ENCODE results near the gene GFOD1. TPM values are rescaled to one million over a fixed set of nuclear protein-coding genes. Genes with fewer than 3 reads are reported as not detected.

The GFOD1 gene
- total and polyA plus RNA-seq, 2 donors (not counting 1 experiment from before 2014, with no cell fraction given): 10.5 to 25.3 TPM

- no peak for DNase-seq (ENCODE audit: low read depth in 2 of 2)
- no peaks in the 10 kb centered on the region for H3K27me3 ChIP-seq (ENCODE audit: control insufficient read depth, insufficient read depth, low read length)
- no peak overlapping the region for H3K9ac ChIP-seq (ENCODE audit: insufficient read depth, low read length)
- H4K20me1 ChIP-seq (ENCODE audit: control insufficient read depth, extremely low read depth, insufficient read depth, low read length): no peaks in the 10 kb centered on the region
- H3K4me2 ChIP-seq (ENCODE audit: extremely low read depth, insufficient read depth, low read length): no peak overlapping the region
- H3K4me1 ChIP-seq (ENCODE audit: control insufficient read depth, extremely low read depth, insufficient read depth, low read length): peaks cover 5% of the 10 kb centered on the region
- peaks cover 3% of the 10 kb centered on the region for H3K79me2 ChIP-seq (ENCODE audit: control insufficient read depth, insufficient read depth, low read length)
- TF ChIP-seq CTCF (conservative IDR thresholded peaks at IDR 0.05 in 1 of 2, IDR thresholded peaks at IDR 0.05 in 1 of 2; ENCODE audit: low read depth in 1 of 2, low read length in 2 of 2) (no peak), EZH2 (IDR thresholded peaks at IDR 0.05; ENCODE audit: low read length, missing control alignments) (no peak)
- no peak overlapping the region for H3K27ac ChIP-seq (ENCODE audit: insufficient read depth, low read length)
- no peak overlapping the region for H2AFZ ChIP-seq (ENCODE audit: low read length)
- H3K4me3 ChIP-seq (replicated peaks in 1 of 4; ENCODE audit: control extremely low read depth in 1 of 4, insufficient read depth in 1 of 4, low read depth in 3 of 4, low read length in 4 of 4): no peak overlapping the region
- no peaks in the 10 kb centered on the region for H3K36me3 ChIP-seq (ENCODE audit: control insufficient read depth, insufficient read depth, low read length)
- H3K9me3 ChIP-seq (ENCODE audit: control insufficient read depth, insufficient read depth, low read depth, low read length): no peaks in the 10 kb centered on the region
These were observed 56.2 kb downstream of the GFOD1 start for GRCh38 chr6:13431059-13431656.

- peaks cover 9% of the 10 kb centered on the region for H3K4me1 ChIP-seq (ENCODE audit: control insufficient read depth, extremely low read depth, insufficient read depth, low read length)
- H2AFZ ChIP-seq (ENCODE audit: low read length): no peak overlapping the region
- no peak overlapping the region for H3K27ac ChIP-seq (ENCODE audit: insufficient read depth, low read length)
- H3K79me2 ChIP-seq (ENCODE audit: control insufficient read depth, insufficient read depth, low read length): peaks cover 3% of the 10 kb centered on the region
- TF ChIP-seq CTCF (conservative IDR thresholded peaks at IDR 0.05 in 1 of 2, IDR thresholded peaks at IDR 0.05 in 1 of 2; ENCODE audit: low read depth in 1 of 2, low read length in 2 of 2) (no peak), EZH2 (IDR thresholded peaks at IDR 0.05; ENCODE audit: low read length, missing control alignments) (no peak)
- H3K27me3 ChIP-seq (ENCODE audit: control insufficient read depth, insufficient read depth, low read length): no peaks in the 10 kb centered on the region
- H4K20me1 ChIP-seq (ENCODE audit: control insufficient read depth, extremely low read depth, insufficient read depth, low read length): no peaks in the 10 kb centered on the region
- DNase-seq (ENCODE audit: low read depth in 2 of 2): no peak
- no peaks in the 10 kb centered on the region for H3K36me3 ChIP-seq (ENCODE audit: control insufficient read depth, insufficient read depth, low read length)
- no peak overlapping the region for H3K4me3 ChIP-seq (replicated peaks in 1 of 4; ENCODE audit: control extremely low read depth in 1 of 4, insufficient read depth in 1 of 4, low read depth in 3 of 4, low read length in 4 of 4)
- H3K9ac ChIP-seq (ENCODE audit: insufficient read depth, low read length): no peak overlapping the region
- H3K4me2 ChIP-seq (ENCODE audit: extremely low read depth, insufficient read depth, low read length): no peak overlapping the region
- H3K9me3 ChIP-seq (ENCODE audit: control insufficient read depth, insufficient read depth, low read depth, low read length): no peaks in the 10 kb centered on the region
These were observed 58.0 kb downstream of the GFOD1 start for GRCh38 chr6:13429406-13429753.

- Histone ChIP-seq H3K36me3 (ENCODE audit: control insufficient read depth, insufficient read depth, low read length) (no peaks in the 10 kb centered on the region), H3K4me3 (replicated peaks in 1 of 4; ENCODE audit: control extremely low read depth in 1 of 4, insufficient read depth in 1 of 4, low read depth in 3 of 4, low read length in 4 of 4) (no peak overlapping the region), H3K79me2 (ENCODE audit: control insufficient read depth, insufficient read depth, low read length) (peaks cover 3% of the 10 kb centered on the region), H3K4me1 (ENCODE audit: control insufficient read depth, extremely low read depth, insufficient read depth, low read length) (peaks cover 9% of the 10 kb centered on the region), H3K4me2 (ENCODE audit: extremely low read depth, insufficient read depth, low read length) (no peak overlapping the region), H3K27ac (ENCODE audit: insufficient read depth, low read length) (no peak overlapping the region), H3K27me3 (ENCODE audit: control insufficient read depth, insufficient read depth, low read length) (no peaks in the 10 kb centered on the region), H3K9me3 (ENCODE audit: control insufficient read depth, insufficient read depth, low read depth, low read length) (no peaks in the 10 kb centered on the region), H3K9ac (ENCODE audit: insufficient read depth, low read length) (no peak overlapping the region), H2AFZ (ENCODE audit: low read length) (no peak overlapping the region), H4K20me1 (ENCODE audit: control insufficient read depth, extremely low read depth, insufficient read depth, low read length) (no peaks in the 10 kb centered on the region)
- DNase-seq (ENCODE audit: low read depth in 2 of 2): no peak
- TF ChIP-seq CTCF (conservative IDR thresholded peaks at IDR 0.05 in 1 of 2, IDR thresholded peaks at IDR 0.05 in 1 of 2; ENCODE audit: low read depth in 1 of 2, low read length in 2 of 2): no peak
- TF ChIP-seq EZH2 (IDR thresholded peaks at IDR 0.05; ENCODE audit: low read length, missing control alignments): no peak
These were observed 58.6 kb downstream of the GFOD1 start for GRCh38 chr6:13428583-13429405.

Data from fibroblast of lung (primary cell).